Measurements from ENCODE around the gene RAD52.

RAD52 gene

GRCh38 chr12:949453-950191, at the start of gene RAD52:
Gene RAD52 (minus strand): TSS chr12:949694. CDS start chr12:933058, 16,636 bp downstream.
- DNase-seq (ENCODE audit: low read depth in 2 of 2) = peak; percentile 93 to 94

- DNase-seq (ENCODE audit: low read depth in 2 of 2) = no peak
Observed at GRCh38 chr12:998020-998874, 48.8 kb upstream of the RAD52 start.

- DNase-seq (ENCODE audit: low read depth in 2 of 2) = no peak
Observed at GRCh38 chr12:997505-997904, 48.0 kb upstream of the RAD52 start.

- DNase-seq (ENCODE audit: low read depth in 2 of 2) = no peak
Observed at GRCh38 chr12:996881-997280, 47.4 kb upstream of the RAD52 start.

- DNase-seq (ENCODE audit: low read depth in 2 of 2) = no peak
Observed at GRCh38 chr12:992647-993046, 43.2 kb upstream of the RAD52 start.

GRCh38 chr12:991350-992333, 42.1 kb upstream of the RAD52 start:
- peak in 1 of 2 donors; percentile 31 for DNase-seq (ENCODE audit: low read depth in 2 of 2)

GRCh38 chr12:990661-991349, 41.3 kb upstream of the RAD52 start, which contains the start of gene ERC1:
Gene ERC1 (plus strand): TSS chr12:991223. CDS start chr12:1027904, 36,681 bp downstream.
- peak; percentile 60 to 70 for DNase-seq (ENCODE audit: low read depth in 2 of 2)

- peak; percentile 1 to 7 for DNase-seq (ENCODE audit: low read depth in 2 of 2)
Observed at GRCh38 chr12:989751-990660, 40.5 kb upstream of the RAD52 start.

GRCh38 chr12:989051-989450, 39.6 kb upstream of the RAD52 start:
- no peak for DNase-seq (ENCODE audit: low read depth in 2 of 2)

- no peak for DNase-seq (ENCODE audit: low read depth in 2 of 2)
Observed at GRCh38 chr12:988646-989045, 39.2 kb upstream of the RAD52 start.

- DNase-seq (ENCODE audit: low read depth in 2 of 2) = no peak
Observed at GRCh38 chr12:981961-982360, 32.5 kb upstream of the RAD52 start.

- DNase-seq (ENCODE audit: low read depth in 2 of 2) = no peak
Observed at GRCh38 chr12:981176-981828, 31.8 kb upstream of the RAD52 start.

- no peak for DNase-seq (ENCODE audit: low read depth in 2 of 2)
Observed at GRCh38 chr12:979349-979748, 29.9 kb upstream of the RAD52 start.

GRCh38 chr12:977156-977555, 27.7 kb upstream of the RAD52 start:
- DNase-seq (ENCODE audit: low read depth in 2 of 2) = no peak

- no peak for DNase-seq (ENCODE audit: low read depth in 2 of 2)
Observed at GRCh38 chr12:976644-977043, 27.1 kb upstream of the RAD52 start.

- DNase-seq (ENCODE audit: low read depth in 2 of 2) = no peak
Observed at GRCh38 chr12:974271-974862, 24.9 kb upstream of the RAD52 start.

- no peak for DNase-seq (ENCODE audit: low read depth in 2 of 2)
Observed at GRCh38 chr12:971991-972390, 22.5 kb upstream of the RAD52 start.

- DNase-seq (ENCODE audit: low read depth in 2 of 2) = no peak
Observed at GRCh38 chr12:969821-970220, 20.3 kb upstream of the RAD52 start.

GRCh38 chr12:968545-968944, 19.1 kb upstream of the RAD52 start:
- DNase-seq (ENCODE audit: low read depth in 2 of 2) = no peak

Data from activated CD8-positive, alpha-beta memory T cell treated with anti-CD3 and anti-CD28 coated beads for 4 hours (primary cell).